ENCODE measurements around the gene HOPX. TPM values are rescaled to one million over a fixed set of nuclear protein-coding genes. Genes with fewer than 3 reads are reported as not detected.

HOPX gene
- total and polyA plus RNA-seq, 2 experiments from 2014 or later = not detected

DNA sequence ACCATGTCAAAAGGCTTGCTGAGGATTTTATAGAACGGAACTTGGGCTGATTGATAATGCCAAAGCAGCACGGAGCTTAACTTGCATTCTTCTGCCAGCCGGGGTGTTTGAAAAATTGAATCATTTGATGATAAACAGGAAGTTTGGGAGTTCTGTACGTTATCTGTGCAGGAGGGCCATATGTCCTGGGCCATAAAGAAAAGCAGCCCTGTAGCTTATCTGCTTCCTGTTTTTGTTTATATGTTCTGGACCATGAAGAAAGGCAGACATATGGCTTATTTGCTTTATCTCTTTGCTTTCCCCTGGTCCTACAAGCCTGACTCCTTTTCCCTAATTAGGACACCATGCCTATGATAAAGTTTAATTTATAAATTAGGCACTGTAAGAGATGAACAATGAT, 62.4 kb downstream of the HOPX start:
- Histone ChIP-seq H3K4me1 (ENCODE audit: insufficient read depth) (peaks cover 7% of the 10 kb centered on the region), H3K36me3 (ENCODE audit: insufficient read depth) (no peaks in the 10 kb centered on the region), H4K20me1 (replicated peaks; ENCODE audit: insufficient read depth) (no peaks in the 10 kb centered on the region), H3K27ac (ENCODE audit: low read depth) (no peak overlapping the region), H3K4me2 (0 out of 2 replicates have a peak overlapping the region, but pooled peaks have one; percentile 18), H3K79me2 (replicated peaks; ENCODE audit: insufficient read depth) (no peaks in the 10 kb centered on the region), H3K4me3 (no peak overlapping the region), H3K9me2 (ENCODE audit: insufficient read depth) (no peaks in the 10 kb centered on the region), H3F3A (replicated peaks; ENCODE audit: low read depth) (no peaks in the 10 kb centered on the region), H2AFZ (no peak overlapping the region), H3K27me3 (ENCODE audit: insufficient read depth) (peaks cover 2% of the 10 kb centered on the region; the same call in 1 of the 2 replicates)
- Mint-ChIP-seq H3K4me1 (peaks cover 7% of the 10 kb centered on the region; the same call in 2 of the 3 replicates), H3K9me3 (peaks cover 5% of the 10 kb centered on the region), H3K4me3 (no peak overlapping the region), H3K36me3 (ENCODE audit: low read depth) (peaks cover 3% of the 10 kb centered on the region; the same call in 2 of the 3 replicates), H3K27ac (no peak overlapping the region), H3K27me3 (ENCODE audit: insufficient read depth, low read depth, poor library complexity) (peaks cover 2% of the 10 kb centered on the region)
- DNase-seq (ENCODE audit: low spot score) = no peak
- ATAC-seq = no peak
- TF ChIP-seq, protein P1, sequence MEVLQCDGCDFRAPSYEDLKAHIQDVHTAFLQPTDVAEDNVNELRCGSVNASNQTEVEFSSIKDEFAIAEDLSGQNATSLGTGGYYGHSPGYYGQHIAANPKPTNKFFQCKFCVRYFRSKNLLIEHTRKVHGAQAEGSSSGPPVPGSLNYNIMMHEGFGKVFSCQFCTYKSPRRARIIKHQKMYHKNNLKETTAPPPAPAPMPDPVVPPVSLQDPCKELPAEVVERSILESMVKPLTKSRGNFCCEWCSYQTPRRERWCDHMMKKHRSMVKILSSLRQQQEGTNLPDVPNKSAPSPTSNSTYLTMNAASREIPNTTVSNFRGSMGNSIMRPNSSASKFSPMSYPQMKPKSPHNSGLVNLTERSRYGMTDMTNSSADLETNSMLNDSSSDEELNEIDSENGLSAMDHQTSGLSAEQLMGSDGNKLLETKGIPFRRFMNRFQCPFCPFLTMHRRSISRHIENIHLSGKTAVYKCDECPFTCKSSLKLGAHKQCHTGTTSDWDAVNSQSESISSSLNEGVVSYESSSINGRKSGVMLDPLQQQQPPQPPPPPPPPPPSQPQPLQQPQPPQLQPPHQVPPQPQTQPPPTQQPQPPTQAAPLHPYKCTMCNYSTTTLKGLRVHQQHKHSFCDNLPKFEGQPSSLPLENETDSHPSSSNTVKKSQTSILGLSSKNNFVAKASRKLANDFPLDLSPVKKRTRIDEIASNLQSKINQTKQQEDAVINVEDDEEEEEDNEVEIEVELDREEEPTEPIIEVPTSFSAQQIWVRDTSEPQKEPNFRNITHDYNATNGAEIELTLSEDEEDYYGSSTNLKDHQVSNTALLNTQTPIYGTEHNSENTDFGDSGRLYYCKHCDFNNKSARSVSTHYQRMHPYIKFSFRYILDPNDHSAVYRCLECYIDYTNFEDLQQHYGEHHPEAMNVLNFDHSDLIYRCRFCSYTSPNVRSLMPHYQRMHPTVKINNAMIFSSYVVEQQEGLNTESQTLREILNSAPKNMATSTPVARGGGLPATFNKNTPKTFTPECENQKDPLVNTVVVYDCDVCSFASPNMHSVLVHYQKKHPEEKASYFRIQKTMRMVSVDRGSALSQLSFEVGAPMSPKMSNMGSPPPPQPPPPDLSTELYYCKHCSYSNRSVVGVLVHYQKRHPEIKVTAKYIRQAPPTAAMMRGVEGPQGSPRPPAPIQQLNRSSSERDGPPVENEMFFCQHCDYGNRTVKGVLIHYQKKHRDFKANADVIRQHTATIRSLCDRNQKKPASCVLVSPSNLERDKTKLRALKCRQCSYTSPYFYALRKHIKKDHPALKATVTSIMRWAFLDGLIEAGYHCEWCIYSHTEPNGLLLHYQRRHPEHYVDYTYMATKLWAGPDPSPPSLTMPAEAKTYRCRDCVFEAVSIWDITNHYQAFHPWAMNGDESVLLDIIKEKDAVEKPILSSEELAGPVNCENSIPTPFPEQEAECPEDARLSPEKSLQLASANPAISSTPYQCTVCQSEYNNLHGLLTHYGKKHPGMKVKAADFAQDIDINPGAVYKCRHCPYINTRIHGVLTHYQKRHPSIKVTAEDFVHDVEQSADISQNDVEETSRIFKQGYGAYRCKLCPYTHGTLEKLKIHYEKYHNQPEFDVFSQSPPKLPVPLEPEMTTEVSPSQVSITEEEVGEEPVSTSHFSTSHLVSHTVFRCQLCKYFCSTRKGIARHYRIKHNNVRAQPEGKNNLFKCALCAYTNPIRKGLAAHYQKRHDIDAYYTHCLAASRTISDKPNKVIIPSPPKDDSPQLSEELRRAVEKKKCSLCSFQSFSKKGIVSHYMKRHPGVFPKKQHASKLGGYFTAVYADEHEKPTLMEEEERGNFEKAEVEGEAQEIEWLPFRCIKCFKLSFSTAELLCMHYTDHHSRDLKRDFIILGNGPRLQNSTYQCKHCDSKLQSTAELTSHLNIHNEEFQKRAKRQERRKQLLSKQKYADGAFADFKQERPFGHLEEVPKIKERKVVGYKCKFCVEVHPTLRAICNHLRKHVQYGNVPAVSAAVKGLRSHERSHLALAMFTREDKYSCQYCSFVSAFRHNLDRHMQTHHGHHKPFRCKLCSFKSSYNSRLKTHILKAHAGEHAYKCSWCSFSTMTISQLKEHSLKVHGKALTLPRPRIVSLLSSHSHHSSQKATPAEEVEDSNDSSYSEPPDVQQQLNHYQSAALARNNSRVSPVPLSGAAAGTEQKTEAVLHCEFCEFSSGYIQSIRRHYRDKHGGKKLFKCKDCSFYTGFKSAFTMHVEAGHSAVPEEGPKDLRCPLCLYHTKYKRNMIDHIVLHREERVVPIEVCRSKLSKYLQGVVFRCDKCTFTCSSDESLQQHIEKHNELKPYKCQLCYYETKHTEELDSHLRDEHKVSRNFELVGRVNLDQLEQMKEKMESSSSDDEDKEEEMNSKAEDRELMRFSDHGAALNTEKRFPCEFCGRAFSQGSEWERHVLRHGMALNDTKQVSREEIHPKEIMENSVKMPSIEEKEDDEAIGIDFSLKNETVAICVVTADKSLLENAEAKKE (CRISPR knock-in tag; IDR thresholded peaks at IDR 0.05) = no peak
- no peak for TF ChIP-seq POLR2AphosphoS5 (IDR thresholded peaks at IDR 0.05; ENCODE audit: low read depth)
- no peak for TF ChIP-seq ZNF331 (CRISPR knock-in tag; IDR thresholded peaks at IDR 0.05; ENCODE audit: low read depth)
- no peak for TF ChIP-seq NANOG (IDR thresholded peaks at IDR 0.05; ENCODE audit: borderline replicate concordance)
- TF ChIP-seq EZH2phosphoT487 (IDR thresholded peaks at IDR 0.05; ENCODE audit: unreplicated experiment) = no peak
- TF ChIP-seq JUNB (IDR thresholded peaks at IDR 0.05; ENCODE audit: unreplicated experiment) = no peak
- TF ChIP-seq ZNF114 (CRISPR knock-in tag; IDR thresholded peaks at IDR 0.05) = no peak
- TF ChIP-seq, protein P2, sequence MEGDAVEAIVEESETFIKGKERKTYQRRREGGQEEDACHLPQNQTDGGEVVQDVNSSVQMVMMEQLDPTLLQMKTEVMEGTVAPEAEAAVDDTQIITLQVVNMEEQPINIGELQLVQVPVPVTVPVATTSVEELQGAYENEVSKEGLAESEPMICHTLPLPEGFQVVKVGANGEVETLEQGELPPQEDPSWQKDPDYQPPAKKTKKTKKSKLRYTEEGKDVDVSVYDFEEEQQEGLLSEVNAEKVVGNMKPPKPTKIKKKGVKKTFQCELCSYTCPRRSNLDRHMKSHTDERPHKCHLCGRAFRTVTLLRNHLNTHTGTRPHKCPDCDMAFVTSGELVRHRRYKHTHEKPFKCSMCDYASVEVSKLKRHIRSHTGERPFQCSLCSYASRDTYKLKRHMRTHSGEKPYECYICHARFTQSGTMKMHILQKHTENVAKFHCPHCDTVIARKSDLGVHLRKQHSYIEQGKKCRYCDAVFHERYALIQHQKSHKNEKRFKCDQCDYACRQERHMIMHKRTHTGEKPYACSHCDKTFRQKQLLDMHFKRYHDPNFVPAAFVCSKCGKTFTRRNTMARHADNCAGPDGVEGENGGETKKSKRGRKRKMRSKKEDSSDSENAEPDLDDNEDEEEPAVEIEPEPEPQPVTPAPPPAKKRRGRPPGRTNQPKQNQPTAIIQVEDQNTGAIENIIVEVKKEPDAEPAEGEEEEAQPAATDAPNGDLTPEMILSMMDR (conservative IDR thresholded peaks at IDR 0.05; ENCODE audit: low read depth in 2 of 2) = no peak
- TF ChIP-seq, protein P3, sequence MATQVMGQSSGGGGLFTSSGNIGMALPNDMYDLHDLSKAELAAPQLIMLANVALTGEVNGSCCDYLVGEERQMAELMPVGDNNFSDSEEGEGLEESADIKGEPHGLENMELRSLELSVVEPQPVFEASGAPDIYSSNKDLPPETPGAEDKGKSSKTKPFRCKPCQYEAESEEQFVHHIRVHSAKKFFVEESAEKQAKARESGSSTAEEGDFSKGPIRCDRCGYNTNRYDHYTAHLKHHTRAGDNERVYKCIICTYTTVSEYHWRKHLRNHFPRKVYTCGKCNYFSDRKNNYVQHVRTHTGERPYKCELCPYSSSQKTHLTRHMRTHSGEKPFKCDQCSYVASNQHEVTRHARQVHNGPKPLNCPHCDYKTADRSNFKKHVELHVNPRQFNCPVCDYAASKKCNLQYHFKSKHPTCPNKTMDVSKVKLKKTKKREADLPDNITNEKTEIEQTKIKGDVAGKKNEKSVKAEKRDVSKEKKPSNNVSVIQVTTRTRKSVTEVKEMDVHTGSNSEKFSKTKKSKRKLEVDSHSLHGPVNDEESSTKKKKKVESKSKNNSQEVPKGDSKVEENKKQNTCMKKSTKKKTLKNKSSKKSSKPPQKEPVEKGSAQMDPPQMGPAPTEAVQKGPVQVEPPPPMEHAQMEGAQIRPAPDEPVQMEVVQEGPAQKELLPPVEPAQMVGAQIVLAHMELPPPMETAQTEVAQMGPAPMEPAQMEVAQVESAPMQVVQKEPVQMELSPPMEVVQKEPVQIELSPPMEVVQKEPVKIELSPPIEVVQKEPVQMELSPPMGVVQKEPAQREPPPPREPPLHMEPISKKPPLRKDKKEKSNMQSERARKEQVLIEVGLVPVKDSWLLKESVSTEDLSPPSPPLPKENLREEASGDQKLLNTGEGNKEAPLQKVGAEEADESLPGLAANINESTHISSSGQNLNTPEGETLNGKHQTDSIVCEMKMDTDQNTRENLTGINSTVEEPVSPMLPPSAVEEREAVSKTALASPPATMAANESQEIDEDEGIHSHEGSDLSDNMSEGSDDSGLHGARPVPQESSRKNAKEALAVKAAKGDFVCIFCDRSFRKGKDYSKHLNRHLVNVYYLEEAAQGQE (IDR thresholded peaks at IDR 0.05; ENCODE audit: unreplicated experiment) = no peak
- TF ChIP-seq, protein P4, sequence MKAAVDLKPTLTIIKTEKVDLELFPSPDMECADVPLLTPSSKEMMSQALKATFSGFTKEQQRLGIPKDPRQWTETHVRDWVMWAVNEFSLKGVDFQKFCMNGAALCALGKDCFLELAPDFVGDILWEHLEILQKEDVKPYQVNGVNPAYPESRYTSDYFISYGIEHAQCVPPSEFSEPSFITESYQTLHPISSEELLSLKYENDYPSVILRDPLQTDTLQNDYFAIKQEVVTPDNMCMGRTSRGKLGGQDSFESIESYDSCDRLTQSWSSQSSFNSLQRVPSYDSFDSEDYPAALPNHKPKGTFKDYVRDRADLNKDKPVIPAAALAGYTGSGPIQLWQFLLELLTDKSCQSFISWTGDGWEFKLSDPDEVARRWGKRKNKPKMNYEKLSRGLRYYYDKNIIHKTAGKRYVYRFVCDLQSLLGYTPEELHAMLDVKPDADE (IDR thresholded peaks at IDR 0.05) = no peak
- no peak for TF ChIP-seq EZH2 (IDR thresholded peaks at IDR 0.05; ENCODE audit: low read depth, unreplicated experiment)
- TF ChIP-seq STAT1 (IDR thresholded peaks at IDR 0.05; ENCODE audit: unreplicated experiment) = no peak
- no peak for TF ChIP-seq CREB1 (CRISPR knock-in tag; IDR thresholded peaks at IDR 0.05; ENCODE audit: low read depth)
